HG02763 (cell line): ENCODE results near the gene LCN2.
"Not testable (repeated sequence)": the region's sequence is repeated elsewhere in the genome, so short reads cannot be mapped to it uniquely, and the experiment has no call there.

Experiments used
- ATAC-seq: cut with Tn5 transposase; IDR thresholded peaks from one replicate; pipeline ENCODE4 v1.9.1; 2021; ENCODE audit warnings: mild to moderate bottlenecking, moderate library complexity; ENCODE audit not compliant: unreplicated experiment

LCN2 gene

GRCh38 chr9:128149001-128149701 lies at the start of gene LCN2:
Gene LCN2 (plus strand): TSS chr9:128149453. CDS start chr9:128149526, 73 bp downstream.
- no peak for ATAC-seq

- ATAC-seq, result no peak
Measured at GRCh38 chr9:128099932-128100491, 49.2 kb upstream of the LCN2 start.

DNA sequence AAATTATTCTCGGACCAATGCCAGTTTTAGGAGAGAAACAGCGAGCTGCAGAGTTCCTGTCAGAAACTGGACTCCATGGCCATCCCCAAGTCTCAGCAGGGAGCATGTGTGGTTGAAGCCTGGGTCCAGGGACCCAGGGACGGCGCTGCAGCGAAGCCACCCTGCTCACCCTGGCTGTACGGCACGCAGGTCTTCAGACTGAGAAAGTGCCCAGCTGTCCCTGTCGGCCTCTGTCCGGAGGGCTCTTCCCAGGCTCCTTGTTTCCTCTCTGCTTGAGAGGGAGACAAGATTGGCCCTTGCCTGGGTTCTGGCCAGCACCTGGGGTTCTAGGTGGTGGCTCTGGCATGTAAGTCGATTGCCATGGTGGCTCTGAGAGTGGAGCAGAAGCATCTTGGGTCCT lies 48.7 kb upstream of the LCN2 start:
- no peak for ATAC-seq

- ATAC-seq, result no peak
Measured at GRCh38 chr9:128101231-128101661, 48.0 kb upstream of the LCN2 start.

DNA sequence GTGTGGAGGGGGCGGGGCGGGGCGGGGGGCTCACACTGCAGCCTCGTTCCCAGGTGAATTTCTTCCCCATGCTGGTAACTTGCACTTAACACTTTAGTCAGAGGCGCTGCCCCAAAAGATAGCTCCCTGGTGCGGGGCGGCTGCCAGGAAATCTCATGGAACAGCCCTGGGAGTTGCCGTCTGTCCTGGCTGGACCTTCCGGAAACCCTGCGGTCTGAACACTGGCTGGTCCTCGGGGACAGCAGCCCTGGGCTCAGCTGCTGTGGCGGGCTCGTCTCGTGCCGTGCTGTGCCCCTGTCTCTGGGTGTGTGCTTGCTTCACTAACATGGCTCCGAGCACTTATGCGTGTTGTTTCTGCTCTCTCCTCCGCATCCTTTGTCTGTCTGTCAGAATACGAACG lies 47.6 kb upstream of the LCN2 start:
- ATAC-seq, result no peak

DNA sequence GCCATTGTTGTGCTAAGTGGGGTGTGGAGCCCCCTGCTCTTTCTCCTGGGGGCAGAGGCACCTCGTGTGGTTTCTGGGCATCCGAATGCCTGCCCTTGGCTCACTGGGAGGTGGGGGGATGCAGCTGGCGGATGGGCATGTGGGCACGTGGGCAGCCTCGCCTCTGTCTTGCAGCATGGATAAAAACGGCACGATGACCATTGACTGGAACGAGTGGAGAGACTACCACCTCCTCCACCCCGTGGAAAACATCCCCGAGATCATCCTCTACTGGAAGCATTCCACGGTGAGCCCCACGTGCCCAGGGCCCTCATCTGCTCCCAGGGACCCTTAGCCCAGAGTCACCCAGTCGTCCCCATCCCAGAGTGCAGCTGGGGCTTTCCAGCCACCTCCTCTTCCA lies 47.1 kb upstream of the LCN2 start:
- ATAC-seq, result no peak

- ATAC-seq, result no peak
Measured at GRCh38 chr9:128102861-128103588, 46.2 kb upstream of the LCN2 start.

DNA sequence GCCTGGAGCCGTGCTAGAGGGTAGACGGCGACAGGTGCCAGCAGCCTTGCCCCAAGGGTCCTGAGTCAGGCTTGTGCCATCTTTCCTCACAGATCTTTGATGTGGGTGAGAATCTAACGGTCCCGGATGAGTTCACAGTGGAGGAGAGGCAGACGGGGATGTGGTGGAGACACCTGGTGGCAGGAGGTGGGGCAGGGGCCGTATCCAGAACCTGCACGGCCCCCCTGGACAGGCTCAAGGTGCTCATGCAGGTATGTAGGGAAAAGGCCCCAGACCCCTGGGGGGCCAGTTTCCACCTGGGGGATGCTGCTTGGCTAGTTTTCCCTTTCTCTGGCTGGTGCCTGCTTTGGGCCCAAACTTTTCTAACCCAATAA lies 45.7 kb upstream of the LCN2 start:
- no peak for ATAC-seq

DNA sequence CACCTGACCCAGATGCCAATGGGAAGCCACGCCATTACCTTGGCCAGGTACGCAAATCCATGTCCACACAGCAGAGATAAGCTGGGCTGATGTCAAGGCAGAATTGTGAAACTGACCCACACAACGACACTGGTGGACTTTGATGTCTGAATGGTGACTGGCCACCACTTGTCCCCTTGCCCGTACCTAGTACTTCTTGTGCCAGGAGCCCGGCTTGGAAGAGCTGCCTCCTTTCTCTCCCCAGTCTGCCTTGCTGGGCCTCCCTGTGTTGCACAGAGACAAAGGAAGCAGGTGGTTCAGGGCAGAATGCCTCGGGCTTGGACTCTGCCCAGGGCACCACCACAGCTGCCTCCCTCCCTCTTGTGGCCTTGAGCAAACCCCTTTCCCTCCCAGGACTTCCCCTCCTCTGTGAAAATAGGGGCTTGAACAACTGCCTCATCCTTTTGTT lies 45.1 kb upstream of the LCN2 start:
- ATAC-seq, result no peak

DNA sequence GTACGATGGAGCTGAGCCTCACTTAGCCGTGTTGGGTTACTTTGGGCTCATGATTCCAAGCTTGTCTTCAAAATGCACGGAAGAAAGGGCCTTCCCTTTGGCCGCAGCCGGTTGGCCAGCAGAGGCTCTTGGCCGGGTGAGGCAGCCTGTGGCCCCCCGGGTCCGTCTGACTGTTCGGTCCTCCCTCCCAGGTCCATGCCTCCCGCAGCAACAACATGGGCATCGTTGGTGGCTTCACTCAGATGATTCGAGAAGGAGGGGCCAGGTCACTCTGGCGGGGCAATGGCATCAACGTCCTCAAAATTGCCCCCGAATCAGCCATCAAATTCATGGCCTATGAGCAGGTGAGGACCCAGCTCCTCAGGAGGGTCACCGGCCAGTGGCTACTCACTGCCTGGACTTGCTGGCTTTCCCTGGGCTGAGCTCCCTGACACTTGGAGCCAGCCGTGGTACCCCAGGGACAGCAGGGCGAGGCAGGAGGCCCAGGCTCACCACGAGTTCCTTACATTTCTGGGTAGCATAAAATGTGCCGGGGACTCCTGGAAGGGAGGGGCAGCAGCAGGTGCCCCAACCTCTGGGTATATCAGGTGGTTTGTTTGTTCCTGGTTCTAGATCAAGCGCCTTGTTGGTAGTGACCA lies 43.6 kb upstream of the LCN2 start:
- no peak for ATAC-seq

- no peak for ATAC-seq
Measured at GRCh38 chr9:128106181-128106939, 42.9 kb upstream of the LCN2 start.

DNA sequence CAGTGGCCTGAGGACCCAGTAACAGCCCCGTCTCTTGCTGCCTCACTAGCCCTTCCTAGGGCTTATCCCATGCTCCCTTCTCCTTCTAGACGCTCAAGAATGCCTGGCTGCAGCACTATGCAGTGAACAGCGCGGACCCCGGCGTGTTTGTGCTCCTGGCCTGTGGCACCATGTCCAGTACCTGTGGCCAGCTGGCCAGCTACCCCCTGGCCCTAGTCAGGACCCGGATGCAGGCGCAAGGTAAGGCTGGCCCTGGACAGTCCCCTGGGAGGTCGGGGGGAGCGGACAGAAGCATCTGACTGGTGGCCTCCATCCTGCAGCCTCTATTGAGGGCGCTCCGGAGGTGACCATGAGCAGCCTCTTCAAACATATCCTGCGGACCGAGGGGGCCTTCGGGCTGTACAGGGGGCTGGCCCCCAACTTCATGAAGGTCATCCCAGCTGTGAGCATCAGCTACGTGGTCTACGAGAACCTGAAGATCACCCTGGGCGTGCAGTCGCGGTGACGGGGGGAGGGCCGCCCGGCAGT lies 42.2 kb upstream of the LCN2 start:
- ATAC-seq, result no peak

DNA sequence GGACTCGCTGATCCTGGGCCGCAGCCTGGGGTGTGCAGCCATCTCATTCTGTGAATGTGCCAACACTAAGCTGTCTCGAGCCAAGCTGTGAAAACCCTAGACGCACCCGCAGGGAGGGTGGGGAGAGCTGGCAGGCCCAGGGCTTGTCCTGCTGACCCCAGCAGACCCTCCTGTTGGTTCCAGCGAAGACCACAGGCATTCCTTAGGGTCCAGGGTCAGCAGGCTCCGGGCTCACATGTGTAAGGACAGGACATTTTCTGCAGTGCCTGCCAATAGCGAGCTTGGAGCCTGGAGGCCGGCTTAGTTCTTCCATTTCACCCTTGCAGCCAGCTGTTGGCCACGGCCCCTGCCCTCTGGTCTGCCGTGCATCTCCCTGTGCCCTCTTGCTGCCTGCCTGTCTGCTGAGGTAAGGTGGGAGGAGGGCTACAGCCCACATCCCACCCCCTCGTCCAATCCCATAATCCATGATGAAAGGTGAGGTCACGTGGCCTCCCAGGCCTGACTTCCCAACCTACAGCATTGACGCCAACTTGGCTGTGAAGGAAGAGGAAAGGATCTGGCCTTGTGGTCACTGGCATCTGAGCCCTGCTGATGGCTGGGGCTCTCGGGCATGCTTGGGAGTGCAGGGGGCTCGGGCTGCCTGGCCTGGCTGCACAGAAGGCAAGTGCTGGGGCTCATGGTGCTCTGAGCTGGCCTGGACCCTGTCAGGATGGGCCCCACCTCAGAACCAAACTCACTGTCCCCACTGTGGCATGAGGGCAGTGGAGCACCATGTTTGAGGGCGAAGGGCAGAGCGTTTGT lies 41.6 kb upstream of the LCN2 start:
- ATAC-seq, result no peak

- ATAC-seq, result no peak
Measured at GRCh38 chr9:128108269-128109049, 40.8 kb upstream of the LCN2 start.

DNA sequence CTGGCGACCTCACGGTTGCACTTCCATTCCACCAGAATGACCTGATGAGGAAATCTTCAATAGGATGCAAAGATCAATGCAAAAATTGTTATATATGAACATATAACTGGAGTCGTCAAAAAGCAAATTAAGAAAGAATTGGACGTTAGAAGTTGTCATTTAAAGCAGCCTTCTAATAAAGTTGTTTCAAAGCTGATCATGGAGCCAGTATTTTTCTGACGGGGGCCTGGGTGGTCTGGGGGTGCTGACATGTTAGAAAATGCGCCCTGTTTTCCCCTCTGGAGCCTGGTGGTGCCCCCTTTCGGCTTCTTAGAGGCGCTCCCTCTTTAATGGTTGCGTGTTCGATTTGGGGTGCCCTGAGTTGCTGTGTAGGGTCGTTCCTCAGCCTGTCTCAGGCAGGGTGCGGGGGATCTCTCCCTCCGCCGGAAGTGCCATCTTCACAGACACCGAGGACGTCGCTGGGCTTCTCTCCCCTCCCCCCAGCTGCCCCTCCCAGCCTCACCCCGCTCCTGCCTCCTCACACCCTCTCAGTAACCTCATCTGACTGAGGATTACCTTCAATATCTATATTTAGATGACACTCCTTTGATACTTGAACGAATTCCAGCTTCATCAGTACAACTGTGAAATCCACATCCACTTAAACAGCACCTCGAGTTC lies 40.1 kb upstream of the LCN2 start:
- ATAC-seq, result no peak

- not testable (repeated sequence) for ATAC-seq
Measured at GRCh38 chr9:128111726-128112125, 37.5 kb upstream of the LCN2 start.

DNA sequence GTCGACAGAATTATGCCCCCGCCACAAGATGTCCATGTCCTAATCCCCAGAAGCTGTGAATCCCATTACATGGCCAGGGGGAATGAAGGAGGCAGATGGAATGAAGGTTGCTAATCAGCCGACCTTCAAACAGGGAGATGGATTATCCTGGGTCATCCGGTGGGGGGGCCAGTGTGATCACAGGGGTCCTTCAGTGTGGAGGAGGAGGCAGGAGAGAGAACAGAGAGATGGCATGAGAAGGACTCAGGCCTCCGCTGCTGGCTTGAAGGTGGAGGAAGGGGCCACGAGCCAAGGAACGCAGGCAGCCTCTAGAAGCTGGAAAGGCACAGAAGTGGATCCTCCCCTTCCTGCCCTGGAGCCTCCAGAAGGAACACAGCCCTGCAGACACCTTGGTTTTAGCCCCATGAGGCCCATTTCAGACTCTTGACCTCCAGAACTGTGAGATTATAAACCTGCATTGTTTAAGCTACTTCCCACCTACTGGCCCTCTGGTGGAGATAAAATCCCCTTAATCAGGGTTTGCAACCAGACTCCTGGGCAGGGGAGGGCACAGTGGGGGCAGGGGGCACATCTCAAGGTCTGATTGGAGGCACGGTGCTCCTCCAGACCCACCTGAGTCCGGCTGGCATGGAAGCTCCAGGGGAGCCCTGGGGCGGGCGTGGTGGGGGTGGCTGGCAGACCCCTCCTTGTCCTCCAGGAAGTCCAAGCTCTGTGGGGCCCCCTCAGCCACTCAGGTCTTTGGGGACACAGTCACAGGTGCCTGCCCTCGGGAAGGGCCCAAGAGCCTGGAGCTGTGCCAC lies 35.5 kb upstream of the LCN2 start:
- ATAC-seq, result no peak
